T-helper 22 cell (primary cell): ENCODE results near the gene MTF1.
"Not testable (repeated sequence)": the region's sequence is repeated elsewhere in the genome, so short reads cannot be mapped to it uniquely, and the experiment has no call there.

Experiments
- DNase-seq: peaks from one replicate; pipeline ENCODE4 v3.0.0-alpha.2; 2020; ENCODE audit warnings: low read depth

MTF1 gene

DNA sequence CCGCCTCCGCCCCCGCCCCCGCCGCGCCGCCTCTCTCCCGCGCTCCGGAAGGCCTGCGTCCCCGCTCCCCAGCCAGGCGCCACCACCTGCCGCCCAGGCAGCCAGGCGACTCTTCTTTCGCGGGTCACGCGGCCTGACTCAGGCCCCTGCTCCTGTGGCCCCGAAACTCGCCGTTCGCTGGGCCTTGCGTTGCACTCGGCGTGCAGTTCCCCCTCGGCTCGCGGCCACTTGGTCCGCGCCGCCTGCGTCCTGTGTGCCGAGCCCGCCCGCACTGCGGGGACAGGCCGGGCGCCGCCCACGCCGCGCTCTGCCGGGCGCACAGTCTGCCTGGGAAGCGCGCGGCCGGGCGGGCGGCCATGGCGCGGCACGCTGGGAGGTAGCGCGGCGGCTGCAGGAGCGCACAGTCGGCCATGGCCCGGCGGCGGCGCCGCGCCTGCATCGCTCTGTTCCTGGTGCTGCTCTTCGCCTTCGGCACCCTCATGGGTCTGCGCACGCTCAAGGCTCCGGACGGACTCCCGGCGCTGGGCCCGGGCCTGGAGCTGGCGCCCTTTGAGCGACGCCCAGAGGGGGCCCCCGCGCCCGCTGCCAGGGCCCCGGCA lies 65.5 kb downstream of the MTF1 start, which contains the start of gene MANEAL:
TSS of gene MANEAL (plus strand) at position 75 of the 599 bp plus-strand sequence. CDS start at position 411, 336 bp downstream.
- no peak for DNase-seq

- DNase-seq = no peak
Measured at GRCh38 chr1:37792943-37793686, 66.3 kb downstream of the MTF1 start.

DNA sequence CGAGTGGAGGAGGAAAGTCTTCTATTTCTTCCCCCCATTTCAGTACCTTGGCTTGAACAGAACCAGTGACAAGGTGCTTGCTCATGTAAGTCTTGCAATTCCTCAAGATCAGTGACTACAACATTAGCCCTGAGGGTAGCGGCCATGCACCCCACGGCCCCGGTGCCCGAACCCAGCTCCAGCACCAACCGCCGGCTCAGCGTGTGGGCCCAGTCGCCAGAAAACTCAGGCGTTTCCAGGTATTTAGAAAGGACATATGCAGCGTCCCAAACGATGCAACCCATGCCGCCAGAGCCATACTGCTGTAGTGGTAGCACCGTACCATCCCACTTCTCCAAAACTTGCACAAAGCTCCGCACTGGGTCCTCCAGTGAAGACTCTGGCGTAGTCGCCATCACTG lies 76.9 kb downstream of the MTF1 start:
- no peak for DNase-seq

DNA sequence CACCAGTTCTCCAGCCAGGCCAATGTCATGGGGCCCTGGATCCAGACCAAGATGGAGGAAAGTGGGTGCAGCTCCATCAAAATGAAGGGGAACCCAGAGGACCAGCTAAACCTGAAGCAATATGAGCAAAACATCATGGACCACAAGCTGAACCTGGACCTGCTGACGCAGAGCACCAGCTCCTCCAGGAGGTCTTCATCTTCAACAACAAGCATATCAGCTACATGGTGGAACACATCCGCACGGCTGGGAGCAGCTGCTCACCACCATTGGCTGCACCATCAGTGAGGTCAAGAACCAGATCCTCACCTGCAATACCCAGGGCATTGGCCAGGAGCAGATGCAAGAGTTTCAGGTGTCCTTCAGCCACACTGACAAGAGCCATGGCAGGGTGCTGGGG lies 80.7 kb downstream of the MTF1 start:
- DNase-seq = no peak

- no peak for DNase-seq
Measured at GRCh38 chr1:37776946-37777516, 82.4 kb downstream of the MTF1 start.

- DNase-seq = not testable (repeated sequence)
Measured at GRCh38 chr1:37771440-37771839, 88.0 kb downstream of the MTF1 start.

DNA sequence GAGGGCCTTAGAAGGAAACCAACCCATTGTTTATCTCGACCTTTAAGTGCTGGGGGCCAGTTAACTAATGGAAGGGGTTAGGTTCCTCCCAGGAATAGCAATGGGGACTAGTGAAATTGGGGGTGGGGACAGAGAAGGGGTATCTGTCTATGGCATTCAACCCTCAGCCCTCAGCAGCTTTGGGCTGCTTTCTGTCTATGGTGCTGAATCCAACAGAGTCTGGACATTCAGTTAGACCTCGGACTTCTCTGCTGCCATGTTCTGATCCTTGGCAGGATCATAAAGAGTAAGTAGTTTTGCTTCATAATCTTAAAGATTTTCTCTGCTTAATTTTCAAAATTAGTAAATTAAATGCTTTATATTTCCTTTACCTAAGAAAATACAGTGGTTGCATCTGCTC lies 91.9 kb downstream of the MTF1 start:
- DNase-seq = no peak

DNA sequence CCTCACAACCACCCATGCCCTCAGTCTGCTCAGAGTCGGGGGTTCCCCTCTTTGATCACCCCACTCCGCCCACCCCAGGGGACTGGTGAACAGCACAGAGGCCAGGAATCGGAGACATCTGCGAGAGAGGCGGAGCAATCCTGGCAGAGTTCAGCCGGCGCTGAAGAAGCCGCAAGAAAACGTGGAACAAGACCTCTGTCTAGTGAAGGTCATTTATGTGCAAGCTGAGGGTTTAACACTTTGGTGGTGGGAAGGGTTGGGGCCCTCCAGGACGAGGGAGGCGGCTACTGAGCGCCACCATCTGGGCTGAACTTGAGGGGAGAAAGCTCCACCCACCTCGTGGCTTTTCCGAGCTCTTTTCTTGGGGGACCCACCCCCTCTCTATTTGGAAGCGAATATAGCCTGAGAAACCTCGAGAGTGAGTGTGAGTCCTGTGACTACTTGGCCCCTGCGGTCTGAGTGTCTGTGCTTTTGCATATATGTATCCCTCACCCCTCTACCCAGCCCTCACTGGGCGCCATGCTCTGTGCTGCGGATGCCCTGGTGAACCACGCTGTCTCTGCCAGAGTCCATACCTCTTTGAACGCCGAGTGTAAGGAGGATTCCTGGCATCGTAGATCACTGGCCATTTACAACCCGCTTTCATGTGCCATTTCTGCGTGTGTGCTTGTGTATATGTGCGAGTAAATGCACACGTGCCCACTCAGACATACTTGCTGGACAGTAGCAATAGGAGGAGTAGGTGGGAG lies 93.3 kb downstream of the MTF1 start:
- no peak for DNase-seq

GRCh38 chr1:37764888-37765441 lies 94.4 kb downstream of the MTF1 start, which contains the start of gene EPHA10:
TSS of gene EPHA10 (minus strand) at chr1:37765120. CDS start at chr1:37765066, 54 bp downstream.
- no peak for DNase-seq

DNA sequence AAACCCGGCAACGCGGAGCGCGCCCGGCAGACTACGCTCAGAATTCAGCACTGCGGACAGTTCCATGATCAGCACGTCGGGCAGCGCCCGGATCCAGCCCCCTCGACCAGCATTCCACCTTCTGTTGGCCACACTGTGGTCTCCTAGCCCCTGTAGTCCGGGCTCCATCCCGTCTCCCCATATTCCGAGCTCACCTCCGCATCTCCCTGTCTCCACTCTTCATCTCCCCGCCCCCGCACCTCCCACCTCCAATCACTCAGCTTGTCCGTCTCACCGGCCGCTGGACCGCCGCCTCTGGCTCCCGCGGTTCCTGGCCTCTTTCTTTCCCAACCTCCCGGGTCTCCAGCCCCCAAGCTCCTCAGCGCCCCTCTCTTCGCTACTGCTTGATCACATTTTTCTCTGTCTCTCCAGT lies 95.0 kb downstream of the MTF1 start:
- DNase-seq = no peak

DNA sequence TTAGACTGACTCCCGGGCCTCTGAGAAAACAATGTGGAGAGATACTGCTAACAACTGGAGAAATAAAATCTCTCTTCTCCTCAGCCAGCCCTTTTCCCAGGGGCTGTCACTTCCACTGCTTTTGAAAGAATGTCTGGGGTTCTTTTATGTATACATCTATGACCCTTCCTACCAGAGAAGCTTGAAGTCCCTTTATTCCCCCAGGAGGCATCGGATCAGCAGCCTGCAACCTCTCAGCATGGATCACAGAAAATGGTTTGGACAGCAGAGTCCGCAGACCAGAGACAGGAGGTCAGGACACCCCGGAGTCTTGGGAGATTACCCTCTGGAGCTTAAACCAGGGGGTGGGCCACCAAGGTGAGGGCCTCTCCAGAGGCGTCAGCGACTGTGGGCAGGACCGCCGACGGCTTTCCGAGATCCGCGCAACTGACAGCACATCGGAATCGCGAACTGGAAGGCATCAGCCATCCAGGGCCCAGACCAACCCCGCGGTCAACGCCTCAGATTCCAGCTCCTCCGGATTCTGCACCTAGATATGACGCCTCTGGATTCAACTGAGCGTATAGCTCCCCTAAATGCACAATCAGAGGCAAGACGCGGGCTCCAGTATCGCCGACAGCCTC lies 95.5 kb downstream of the MTF1 start:
- no peak for DNase-seq

DNA sequence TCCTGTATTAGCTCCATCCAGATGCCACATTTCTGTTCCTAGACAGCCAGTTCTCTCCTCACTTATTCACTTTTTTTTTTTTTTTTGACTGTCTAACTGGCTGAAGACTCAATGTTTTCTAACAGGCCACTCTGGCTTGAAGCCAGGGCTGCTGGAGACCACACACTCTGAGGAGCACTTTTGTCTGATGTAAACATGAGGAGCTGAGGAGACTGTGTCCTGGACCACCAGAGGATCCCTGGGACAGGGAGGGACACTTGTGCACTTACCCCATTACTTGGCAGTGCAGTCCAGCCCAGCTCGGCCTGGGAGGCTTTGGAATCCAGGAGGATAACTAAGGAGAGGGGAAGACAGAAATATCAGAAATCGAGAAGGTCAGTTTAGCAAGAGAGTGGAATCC lies 96.9 kb downstream of the MTF1 start:
- no peak for DNase-seq

- DNase-seq = no peak
Measured at GRCh38 chr1:37761416-37762095, 97.8 kb downstream of the MTF1 start.
